ENCODE data around the gene HSPB9.

- TF ChIP-seq CTCF (IDR thresholded peaks at IDR 0.05) (peak in 4 of 6 experiments; percentile 11 to 39 (median 32)), POLR2A (IDR thresholded peaks at IDR 0.05) (no peak)
These were observed 4.1 kb upstream of the HSPB9 start for GRCh38 chr17:42118545-42118944.
